Panc1 (cell line): ENCODE data around the gene BTN3A1. TPM values are rescaled to one million over a fixed set of nuclear protein-coding genes. Genes with fewer than 3 reads are reported as not detected.

ENCODE experiments used
- ATAC-seq: fragments of 200-7000 bp; cut with Tn5 transposase; 2 replicates; pipeline ENCODE4 v1.9.1; 2020; ENCODE audit warnings: mild to moderate bottlenecking, moderate library complexity
- BruUV-seq: library from RNA; stranded (reverse); fragments of 400-500 nt; replicated peaks from 2 replicates; lab custom pipeline; 2021; lab: Mats Ljungman, UMichigan
- CTCF ChIA-PET: fragments of 300-600 bp; sonication (Branson Sonifier 250); formaldehyde crosslinking; loops from one replicate; lab custom pipeline; 2022; ENCODE audit warnings: antibody characterized with exemption; lab: Charles Lee
- POLR2A ChIA-PET: fragments of 300-600 bp; sonication (Branson Sonifier 250); formaldehyde crosslinking; loops from one replicate; lab custom pipeline; 2022; ENCODE audit warnings: antibody characterized with exemption; lab: Charles Lee
- DNase-seq: peaks from one replicate; pipeline ENCODE4 v3.0.0-alpha.2; 2010; ENCODE audit warnings: low read depth, low spot score
- H3K27ac ChIP-seq: 2 replicates; pipeline ENCODE4 v1.5.1; 2011; ENCODE audit warnings: mild to moderate bottlenecking, low read length, inconsistent platforms
- H3K27me3 ChIP-seq: fragments of 200-500 bp; sonication (Bioruptor generic); 2 replicates; pipeline ENCODE4 v1.6.0; 2014; ENCODE audit warnings: low read length, inconsistent platforms; ENCODE audit not compliant: control insufficient read depth, insufficient read depth
- H3K36me3 ChIP-seq: fragments of 200-500 bp; sonication (Bioruptor generic); 2 replicates; pipeline ENCODE4 v1.5.1; 2014; ENCODE audit warnings: inconsistent platforms, mild to moderate bottlenecking, low read length, moderate library complexity; ENCODE audit not compliant: control insufficient read depth, insufficient read depth
- H3K4me1 ChIP-seq: 2 replicates; pipeline ENCODE4 v1.5.1; 2011; ENCODE audit warnings: inconsistent platforms, mild to moderate bottlenecking, low read length, moderate library complexity; ENCODE audit not compliant: control insufficient read depth, insufficient read depth
- H3K4me3 ChIP-seq, 2 experiments: 2 replicates each; pipeline ENCODE4 v1.5.1; 2011 to 2012; ENCODE audit warnings: low read depth in 2 of 2, low read length in 2 of 2, mild to moderate bottlenecking in 2 of 2, inconsistent platforms in 1 of 2, moderate library complexity in 1 of 2
- H3K9me3 ChIP-seq: fragments of 200-500 bp; sonication (Bioruptor generic); 2 replicates; pipeline ENCODE4 v1.5.1; 2014; ENCODE audit warnings: low read depth, mild to moderate bottlenecking, inconsistent platforms, low read length, moderate library complexity; ENCODE audit not compliant: control insufficient read depth, insufficient read depth
- POLR2AphosphoS5 ChIP-seq: IDR thresholded peaks from 2 replicates; pipeline ENCODE4 v1.6.1; 2012; ENCODE audit warnings: mild to moderate bottlenecking, low read depth, low read length, moderate library complexity
- SIN3A ChIP-seq: IDR thresholded peaks from 2 replicates; pipeline ENCODE4 v1.6.1; 2012; ENCODE audit warnings: low read depth, mild to moderate bottlenecking, low read length, moderate library complexity, borderline replicate concordance; ENCODE audit not compliant: insufficient read depth
- TCF7L2 ChIP-seq: IDR thresholded peaks from 2 replicates; pipeline ENCODE4 v1.6.1; 2011; ENCODE audit warnings: mild to moderate bottlenecking, low read depth, low read length, inconsistent platforms
- in situ Hi-C: cut with HindIII; loops from 2 replicates; pipeline ENCODE4 v1.10.0; 2016; ENCODE audit warnings: low sequenced_read_pairs, low pct_unique_long_range_greater_than_20kb
- intact Hi-C: fragments of 100-400 bp; cut with micrococcal nuclease; formaldehyde crosslinking; loops from one replicate; pipeline ENCODE4 v1.10.0; 2022; ENCODE audit not compliant: unreplicated experiment
- total RNA-seq: library from RNA; stranded (reverse); gene quantifications from one replicate; pipeline ENCODE4 v1.2.1, GENCODE V29; 2021; ENCODE audit not compliant: unreplicated experiment
- TF ChIP-seq, protein P1 (sequence below), 2 experiments: IDR thresholded peaks; 2 replicates each; pipeline ENCODE4 v1.6.1; 2011 to 2012; ENCODE audit warnings: low read depth in 2 of 2, control low read depth in 1 of 2, low read length in 1 of 2, mild to moderate bottlenecking in 1 of 2, moderate library complexity in 1 of 2; ENCODE audit not compliant: insufficient read depth in 1 of 2
- TF ChIP-seq, protein P2 (sequence below): fragments of 450-650 bp; IDR thresholded peaks from 2 replicates; pipeline ENCODE4 v1.5.1; 2017; ENCODE audit warnings: mild to moderate bottlenecking

BTN3A1 gene
- total RNA-seq, 1 experiment from 2014 or later: 5.0 TPM

DNA sequence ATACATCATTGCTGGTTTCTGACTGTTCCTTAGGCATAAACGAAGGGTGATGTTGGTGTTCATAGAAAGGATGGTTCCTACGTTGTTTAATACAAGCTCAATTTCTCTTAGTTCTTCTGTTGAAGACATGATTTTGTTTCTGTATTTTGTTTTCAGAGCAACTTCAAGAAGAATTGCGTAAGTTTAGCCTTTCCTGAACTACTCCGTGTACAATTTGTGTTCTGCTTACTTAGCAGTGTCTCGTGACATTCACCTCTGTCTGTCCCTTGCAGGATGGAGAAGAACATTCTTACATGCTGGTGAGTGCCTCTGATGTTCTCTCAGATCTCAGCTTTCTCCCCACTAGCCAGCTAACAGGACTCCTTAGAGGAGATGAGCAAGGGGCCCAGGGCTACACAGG lies 11.5 kb upstream of the BTN3A1 start:
- in situ Hi-C loops: no loop called here
- no peaks in the 10 kb centered on the region for H3K9me3 ChIP-seq
- no peaks in the 10 kb centered on the region for H3K36me3 ChIP-seq
- H3K4me1 ChIP-seq: no peaks in the 10 kb centered on the region
- ChIA-PET CTCF (no interaction called here), POLR2A (no interaction called here)
- intact Hi-C loops: no loop called here
- no peaks in the 10 kb centered on the region for H3K27me3 ChIP-seq
- no peak overlapping the region for H3K27ac ChIP-seq
- TF ChIP-seq TCF7L2 (no peak), SIN3A (no peak), POLR2AphosphoS5 (no peak)
- TF ChIP-seq, protein P1, sequence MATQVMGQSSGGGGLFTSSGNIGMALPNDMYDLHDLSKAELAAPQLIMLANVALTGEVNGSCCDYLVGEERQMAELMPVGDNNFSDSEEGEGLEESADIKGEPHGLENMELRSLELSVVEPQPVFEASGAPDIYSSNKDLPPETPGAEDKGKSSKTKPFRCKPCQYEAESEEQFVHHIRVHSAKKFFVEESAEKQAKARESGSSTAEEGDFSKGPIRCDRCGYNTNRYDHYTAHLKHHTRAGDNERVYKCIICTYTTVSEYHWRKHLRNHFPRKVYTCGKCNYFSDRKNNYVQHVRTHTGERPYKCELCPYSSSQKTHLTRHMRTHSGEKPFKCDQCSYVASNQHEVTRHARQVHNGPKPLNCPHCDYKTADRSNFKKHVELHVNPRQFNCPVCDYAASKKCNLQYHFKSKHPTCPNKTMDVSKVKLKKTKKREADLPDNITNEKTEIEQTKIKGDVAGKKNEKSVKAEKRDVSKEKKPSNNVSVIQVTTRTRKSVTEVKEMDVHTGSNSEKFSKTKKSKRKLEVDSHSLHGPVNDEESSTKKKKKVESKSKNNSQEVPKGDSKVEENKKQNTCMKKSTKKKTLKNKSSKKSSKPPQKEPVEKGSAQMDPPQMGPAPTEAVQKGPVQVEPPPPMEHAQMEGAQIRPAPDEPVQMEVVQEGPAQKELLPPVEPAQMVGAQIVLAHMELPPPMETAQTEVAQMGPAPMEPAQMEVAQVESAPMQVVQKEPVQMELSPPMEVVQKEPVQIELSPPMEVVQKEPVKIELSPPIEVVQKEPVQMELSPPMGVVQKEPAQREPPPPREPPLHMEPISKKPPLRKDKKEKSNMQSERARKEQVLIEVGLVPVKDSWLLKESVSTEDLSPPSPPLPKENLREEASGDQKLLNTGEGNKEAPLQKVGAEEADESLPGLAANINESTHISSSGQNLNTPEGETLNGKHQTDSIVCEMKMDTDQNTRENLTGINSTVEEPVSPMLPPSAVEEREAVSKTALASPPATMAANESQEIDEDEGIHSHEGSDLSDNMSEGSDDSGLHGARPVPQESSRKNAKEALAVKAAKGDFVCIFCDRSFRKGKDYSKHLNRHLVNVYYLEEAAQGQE (IDR thresholded peaks at IDR 0.05; ENCODE audit: insufficient read depth in 1 of 2, low read depth in 2 of 2, low read length in 1 of 2): no peak
- TF ChIP-seq, protein P2, sequence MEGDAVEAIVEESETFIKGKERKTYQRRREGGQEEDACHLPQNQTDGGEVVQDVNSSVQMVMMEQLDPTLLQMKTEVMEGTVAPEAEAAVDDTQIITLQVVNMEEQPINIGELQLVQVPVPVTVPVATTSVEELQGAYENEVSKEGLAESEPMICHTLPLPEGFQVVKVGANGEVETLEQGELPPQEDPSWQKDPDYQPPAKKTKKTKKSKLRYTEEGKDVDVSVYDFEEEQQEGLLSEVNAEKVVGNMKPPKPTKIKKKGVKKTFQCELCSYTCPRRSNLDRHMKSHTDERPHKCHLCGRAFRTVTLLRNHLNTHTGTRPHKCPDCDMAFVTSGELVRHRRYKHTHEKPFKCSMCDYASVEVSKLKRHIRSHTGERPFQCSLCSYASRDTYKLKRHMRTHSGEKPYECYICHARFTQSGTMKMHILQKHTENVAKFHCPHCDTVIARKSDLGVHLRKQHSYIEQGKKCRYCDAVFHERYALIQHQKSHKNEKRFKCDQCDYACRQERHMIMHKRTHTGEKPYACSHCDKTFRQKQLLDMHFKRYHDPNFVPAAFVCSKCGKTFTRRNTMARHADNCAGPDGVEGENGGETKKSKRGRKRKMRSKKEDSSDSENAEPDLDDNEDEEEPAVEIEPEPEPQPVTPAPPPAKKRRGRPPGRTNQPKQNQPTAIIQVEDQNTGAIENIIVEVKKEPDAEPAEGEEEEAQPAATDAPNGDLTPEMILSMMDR: no peak
- DNase-seq (no peak), ATAC-seq (no peak)
- no TSS peak for BruUV-seq
- no peak overlapping the region for H3K4me3 ChIP-seq

DNA sequence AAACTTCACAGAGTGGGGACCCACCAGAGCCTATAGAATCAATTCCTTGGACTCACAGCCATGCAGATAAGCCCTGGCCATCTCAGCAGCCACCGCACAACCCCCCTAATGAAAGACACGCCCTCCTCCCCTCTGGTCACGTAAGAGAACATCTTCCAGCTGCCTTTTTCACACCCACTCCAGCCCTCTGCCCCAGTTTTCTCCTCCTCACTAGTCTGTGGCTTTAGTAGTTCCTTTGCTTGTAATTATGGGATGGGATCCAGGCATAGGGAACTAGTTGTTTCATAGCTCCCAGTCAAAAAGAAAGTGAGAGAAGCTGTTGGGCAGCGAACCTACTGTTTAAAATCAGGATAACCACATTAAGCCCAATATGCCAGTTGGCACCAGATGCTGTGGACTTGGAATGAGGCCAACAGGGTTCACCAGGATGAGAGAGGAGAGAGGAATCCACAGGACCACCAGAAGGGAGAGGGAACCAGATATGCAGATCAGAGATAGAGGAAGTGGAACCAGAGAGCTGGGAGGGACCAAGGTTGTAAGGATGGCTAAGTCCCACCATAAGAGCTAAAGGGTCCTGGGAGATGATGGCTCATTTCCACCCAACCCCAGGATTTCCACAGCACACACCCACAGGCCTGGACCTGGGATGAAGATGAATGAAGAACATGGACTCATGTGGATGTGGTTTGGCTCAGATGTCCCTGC lies 9.0 kb upstream of the BTN3A1 start:
- Histone ChIP-seq H3K36me3 (no peaks in the 10 kb centered on the region), H3K4me3 (no peak overlapping the region), H3K27ac (no peak overlapping the region), H3K27me3 (no peaks in the 10 kb centered on the region), H3K4me1 (no peaks in the 10 kb centered on the region), H3K9me3 (no peaks in the 10 kb centered on the region)
- in situ Hi-C loops (no loop called here), intact Hi-C loops (no loop called here)
- ATAC-seq (no peak), DNase-seq (no peak)
- TF ChIP-seq POLR2AphosphoS5 (no peak), TCF7L2 (no peak), SIN3A (no peak)
- TF ChIP-seq, protein P1 (IDR thresholded peaks at IDR 0.05; ENCODE audit: insufficient read depth in 1 of 2, low read depth in 2 of 2, low read length in 1 of 2): no peak
- TF ChIP-seq, protein P2: no peak
- BruUV-seq: TSS peak; percentile 61
- ChIA-PET POLR2A (no interaction called here), CTCF (no interaction called here)
